Endothelial cell of umbilical vein (primary cell): Measurements from ENCODE around the gene ZNF132. TPM values are rescaled to one million over a fixed set of nuclear protein-coding genes. Genes with fewer than 3 reads are reported as not detected.

ENCODE experiments used
- BruUV-seq: library from RNA; stranded (reverse); fragments of 400-500 nt; replicated peaks from 2 replicates; lab custom pipeline; 2021; lab: Mats Ljungman, UMichigan
- CTCF ChIA-PET: fragments of 300-600, 350-600 bp; sonication (Branson Sonifier 250); formaldehyde crosslinking; loops from one replicate; lab custom pipeline; 2021; ENCODE audit warnings: antibody characterized with exemption, inconsistent platforms; lab: Charles Lee
- POLR2A ChIA-PET: fragments of 300-600, 350-600 bp; sonication (Branson Sonifier 250); formaldehyde crosslinking; loops from one replicate; lab custom pipeline; 2021; ENCODE audit warnings: antibody characterized with exemption, inconsistent platforms; lab: Charles Lee
- DNase-seq: peaks from one replicate; pipeline ENCODE4 v3.0.0-alpha.2; 2011; ENCODE audit warnings: low read depth, low spot score
- FAIRE-seq: peaks from 2 replicates; lab custom pipeline; 2011; peaks lifted over from hg19 to GRCh38; lab: Jason Lieb, UNC
- H2AFZ ChIP-seq: 2 replicates; pipeline ENCODE4 v1.6.0; 2012; ENCODE audit warnings: low read depth, low read length, control low read depth, inconsistent platforms
- H3K27ac ChIP-seq: 2 replicates; pipeline ENCODE4 v1.5.1; 2011; ENCODE audit warnings: low read depth, mild to moderate bottlenecking, control low read depth, low read length, moderate library complexity; ENCODE audit not compliant: insufficient read depth
- H3K27me3 ChIP-seq, 2 experiments: 2 replicates each; pipeline versions ENCODE4 v1.6.0 to v1.6.1; 2011; ENCODE audit warnings: low read length in 2 of 2, mixed read lengths in 1 of 2; ENCODE audit not compliant: control insufficient read depth in 2 of 2, insufficient read depth in 2 of 2
- H3K36me3 ChIP-seq, 2 experiments: 2 replicates in 1 of 2; 3 replicates in 1 of 2; pipeline ENCODE4 v1.5.1; 2011; ENCODE audit warnings: low read length in 2 of 2, mild to moderate bottlenecking in 1 of 2, moderate library complexity in 1 of 2; ENCODE audit not compliant: control insufficient read depth in 2 of 2, insufficient read depth in 2 of 2; ENCODE audit errors: extremely low read depth in 1 of 2
- H3K4me1 ChIP-seq: 3 replicates; pipeline ENCODE4 v1.5.1; 2011; ENCODE audit warnings: mild to moderate bottlenecking, low read length; ENCODE audit not compliant: control insufficient read depth, insufficient read depth; ENCODE audit errors: extremely low read depth
- H3K4me2 ChIP-seq: 2 replicates; pipeline ENCODE4 v1.6.1; 2011; ENCODE audit warnings: low read length, control low read depth, mixed read lengths; ENCODE audit not compliant: insufficient read depth
- H3K4me3 ChIP-seq, 3 experiments: fragments of 200-600 bp in 1 of 3; sonication (generic), shearing (Covaris generic) in 1 of 3; replicated peaks in 1 of 3; 2 replicates each; pipeline ENCODE4 v1.5.1; 2011 to 2016; ENCODE audit warnings: control low read depth in 3 of 3, low read length in 3 of 3, mild to moderate bottlenecking in 2 of 3, inconsistent platforms in 1 of 3, low read depth in 1 of 3, moderate library complexity in 1 of 3; ENCODE audit not compliant: insufficient read depth in 1 of 3
- H3K79me2 ChIP-seq: 2 replicates; pipeline ENCODE4 v1.6.0; 2012; ENCODE audit warnings: low read length, inconsistent platforms; ENCODE audit not compliant: control insufficient read depth, insufficient read depth
- H3K9ac ChIP-seq: replicated peaks from 2 replicates; pipeline ENCODE3; 2011; ENCODE audit warnings: low read length, control low read depth; ENCODE audit not compliant: insufficient read depth; ENCODE audit errors: extremely low read depth
- H3K9me1 ChIP-seq: replicated peaks from 3 replicates; pipeline ENCODE4 v1.6.0; 2011; ENCODE audit warnings: mild to moderate bottlenecking, low read length; ENCODE audit not compliant: control insufficient read depth, insufficient read depth; ENCODE audit errors: extremely low read depth
- H3K9me3 ChIP-seq: replicated peaks from 2 replicates; pipeline ENCODE4 v1.5.1; 2012; ENCODE audit warnings: low read length, inconsistent platforms; ENCODE audit not compliant: control insufficient read depth, insufficient read depth
- H4K20me1 ChIP-seq: replicated peaks from 2 replicates; pipeline ENCODE3; 2011; ENCODE audit warnings: mild to moderate bottlenecking, low read length; ENCODE audit not compliant: control insufficient read depth, insufficient read depth; ENCODE audit errors: extremely low read depth
- CTCF ChIP-seq, 2 donors: IDR thresholded peaks; 1 replicate in 1 of 2; 2 replicates in 1 of 2; pipeline ENCODE4 v1.5.1; 2011; ENCODE audit warnings: low read length in 2 of 2, mild to moderate bottlenecking in 2 of 2, moderate library complexity in 2 of 2, control low read depth in 1 of 2, inconsistent platforms in 1 of 2, low read depth in 1 of 2; ENCODE audit not compliant: insufficient read depth in 1 of 2; ENCODE audit errors: extremely low read depth in 1 of 2
- EZH2 ChIP-seq: IDR thresholded peaks from 2 replicates; pipeline ENCODE4 v1.6.1; 2012; ENCODE audit warnings: borderline replicate concordance, low read depth, mild to moderate bottlenecking, moderate library complexity, low read length, inconsistent platforms; ENCODE audit not compliant: severe bottlenecking
- FOS ChIP-seq: IDR thresholded peaks from 2 replicates; pipeline ENCODE4 v1.6.1; 2011; ENCODE audit warnings: mild to moderate bottlenecking, low read length, moderate library complexity, borderline replicate concordance; ENCODE audit not compliant: insufficient read depth
- GATA2 ChIP-seq: IDR thresholded peaks from 2 replicates; pipeline ENCODE4 v1.7.0; 2011; ENCODE audit warnings: low read depth, mild to moderate bottlenecking, moderate library complexity, mixed read lengths, low read length; ENCODE audit not compliant: insufficient read length, insufficient read depth
- JUN ChIP-seq: IDR thresholded peaks from 2 replicates; pipeline ENCODE4 v1.6.1; 2011; ENCODE audit warnings: borderline replicate concordance, low read depth; ENCODE audit not compliant: insufficient read length, insufficient read depth
- MAX ChIP-seq: IDR thresholded peaks from 2 replicates; pipeline ENCODE4 v1.6.1; 2011; ENCODE audit not compliant: insufficient read depth, insufficient read length
- MYC ChIP-seq: IDR thresholded peaks from one replicate; pipeline ENCODE4 v1.6.1; 2011; ENCODE audit warnings: mild to moderate bottlenecking, low read depth, low read length
- POLR2A ChIP-seq: IDR thresholded peaks from 2 replicates; pipeline ENCODE4 v1.6.1; 2012; ENCODE audit warnings: low read depth, mild to moderate bottlenecking, control low read depth, low read length
- POLR2AphosphoS5 ChIP-seq: IDR thresholded peaks from 2 replicates; pipeline ENCODE4 v1.6.1; 2012; ENCODE audit warnings: low read depth, mild to moderate bottlenecking, control low read depth, low read length, moderate library complexity; ENCODE audit not compliant: insufficient read depth
- dilution Hi-C: fragments of 300-500 bp; cut with MboI; formaldehyde crosslinking; loops from one replicate; pipeline ENCODE4 v1.15.0; 2019; ENCODE audit warnings: low sequenced_read_pairs; ENCODE audit not compliant: extremely low pct_ligation_motif_present
- intact Hi-C: fragments of 100-400 bp; cut with micrococcal nuclease; formaldehyde crosslinking; loops from one replicate; pipeline ENCODE4 v1.10.0; 2022
- polyA plus RNA-seq, 4 experiments: library from polyadenylated mRNA; depleted of rRNA in 3 of 4; stranded (reverse) in 3 of 4; unstranded in 1 of 4; fragments of >200 nt; gene quantifications; 2 replicates each; pipeline versions ENCODE4 v1.2.1 to v1.2.3, GENCODE V29; 2011 to 2012; ENCODE audit warnings: missing spikeins in 1 of 4
- total RNA-seq: library from RNA; stranded (reverse); gene quantifications from 2 replicates; pipeline ENCODE4 v1.2.3, GENCODE V29; 2021

The ZNF132 gene
- total and polyA plus RNA-seq, 2 donors (not counting 3 experiments of a cell fraction or from before 2014, with no cell fraction given): 0.54 to 4.2 TPM

DNA sequence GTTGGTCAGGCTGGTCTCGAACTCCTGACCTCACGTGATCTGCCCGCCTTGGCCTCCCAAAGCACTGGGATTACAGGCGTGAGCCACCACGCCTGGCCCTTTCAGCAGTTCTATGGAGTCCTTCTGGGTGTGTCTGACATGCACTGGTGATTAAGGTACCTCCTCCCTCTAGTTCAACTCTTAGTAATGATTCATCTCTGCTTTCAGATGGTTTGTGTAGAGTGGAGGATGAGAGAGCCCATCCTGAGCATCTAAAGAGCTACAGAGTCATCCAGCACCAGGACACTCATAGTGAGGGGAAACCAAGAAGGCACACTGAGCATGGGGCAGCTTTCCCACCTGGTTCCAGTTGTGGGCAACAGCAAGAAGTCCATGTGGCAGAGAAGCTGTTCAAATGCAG is 23.3 kb downstream of the ZNF132 start:
- Histone ChIP-seq H3K9me3 (peaks cover 12% of the 10 kb centered on the region), H3K4me1 (no peaks in the 10 kb centered on the region), H3K36me3 (peaks cover 15 to 18% of the 10 kb centered on the region in 2 experiments), H2AFZ (no peak overlapping the region), H3K4me3 (no peak overlapping the region), H3K4me2 (no peak overlapping the region), H3K27ac (no peak overlapping the region), H3K27me3 (no peaks in the 10 kb centered on the region), H4K20me1 (no peaks in the 10 kb centered on the region), H3K9ac (no peak overlapping the region), H3K79me2 (no peaks in the 10 kb centered on the region), H3K9me1 (no peaks in the 10 kb centered on the region)
- no TSS peak for BruUV-seq
- dilution Hi-C loops (no loop called here), intact Hi-C loops (no loop called here)
- FAIRE-seq (no peak), DNase-seq (no peak)
- no peak for TF ChIP-seq MAX
- no peak for TF ChIP-seq POLR2AphosphoS5
- no peak for TF ChIP-seq EZH2
- TF ChIP-seq CTCF (IDR thresholded peaks at IDR 0.05; ENCODE audit: extremely low read depth in 1 of 2, insufficient read depth in 1 of 2, low read depth in 1 of 2, low read length in 2 of 2): no peak
- TF ChIP-seq GATA2: no peak
- TF ChIP-seq POLR2A: no peak
- no peak for TF ChIP-seq MYC
- no peak for TF ChIP-seq JUN
- TF ChIP-seq FOS: no peak
- CTCF ChIA-PET: interaction anchor here (1.0 kb wide), 1 partner anchor 8 kb away, joined by 4 read pairs; the partner anchor contains the start of gene ZNF584
- POLR2A ChIA-PET: no interaction called here
